ENCODE data around the gene CLCN6.

GRCh38 chr1:11772458-11772857, 33.5 kb upstream of the CLCN6 start:
- TF ChIP-seq CTCF (conservative IDR thresholded peaks at IDR 0.05 in 1 of 2, IDR thresholded peaks at IDR 0.05 in 1 of 2; ENCODE audit: extremely low read depth in 1 of 2, insufficient read depth in 1 of 2, low read depth in 1 of 2, low read length in 2 of 2): no peak
- no peak for TF ChIP-seq EZH2 (IDR thresholded peaks at IDR 0.05; ENCODE audit: borderline replicate concordance, low read length)
